GM12878 (cell line): Measurements from ENCODE around the gene GPR4. TPM values are rescaled to one million over a fixed set of nuclear protein-coding genes. Genes with fewer than 3 reads are reported as not detected.

Experiments
- ATAC-seq: fragments of 200-7000 bp; cut with Tn5 transposase; 3 replicates; pipeline ENCODE4 v1.9.1; 2020; ENCODE audit warnings: mild to moderate bottlenecking, moderate library complexity
- BruUV-seq: library from RNA; stranded (reverse); fragments of 400-500 nt; replicated peaks from 2 replicates; lab custom pipeline; 2021; lab: Mats Ljungman, UMichigan
- CTCF ChIA-PET: fragments of 300-600 bp; sonication (Branson Sonifier 250); formaldehyde crosslinking; extraction: SDS; loops from one replicate; lab custom pipeline; 2021; ENCODE audit warnings: inconsistent platforms; lab: Yijun Ruan, JAX
- POLR2A ChIA-PET: fragments of 350-600 bp; formaldehyde crosslinking; extraction: SDS; loops from one replicate; lab custom pipeline; 2021; ENCODE audit warnings: inconsistent platforms; lab: Charles Lee
- RAD21 ChIA-PET: fragments of 300-600 bp; sonication (Branson Sonifier 250); formaldehyde crosslinking; loops from one replicate; lab custom pipeline; 2023; ENCODE audit warnings: antibody characterized with exemption; ENCODE audit not compliant: unreplicated experiment; lab: Charles Lee
- SMC1A ChIA-PET: fragments of 300-600 bp; sonication (Branson Sonifier 250); formaldehyde crosslinking; loops from one replicate; lab custom pipeline; 2023; ENCODE audit not compliant: unreplicated experiment, uncharacterized antibody; lab: Charles Lee
- DNase-seq: peaks from one replicate; pipeline ENCODE4 v3.0.0-alpha.2; 2011; ENCODE audit warnings: low read depth, low spot score
- FAIRE-seq: peaks from 3 replicates; lab custom pipeline; 2011; peaks lifted over from hg19 to GRCh38; lab: Jason Lieb, UNC
- H2AFZ ChIP-seq: 2 replicates; pipeline ENCODE4 v1.6.0; 2011; ENCODE audit warnings: low read depth, low read length, control low read depth; ENCODE audit not compliant: control insufficient read depth
- H3K27ac ChIP-seq: 2 replicates; pipeline ENCODE4 v1.5.1; 2011; ENCODE audit warnings: control low read depth; ENCODE audit not compliant: control insufficient read depth, insufficient read depth
- H3K27me3 ChIP-seq, 2 experiments: replicated peaks in 1 of 2; 2 replicates each; pipeline versions ENCODE4 v1.6.0 to v1.6.1; 2011; ENCODE audit warnings: low read length in 1 of 2; ENCODE audit not compliant: control insufficient read depth in 2 of 2, insufficient read depth in 2 of 2
- H3K36me3 ChIP-seq, 2 experiments: 2 replicates each; pipeline ENCODE4 v1.5.1; 2011; ENCODE audit warnings: low read length in 1 of 2; ENCODE audit not compliant: control insufficient read depth in 2 of 2, insufficient read depth in 2 of 2
- H3K4me1 ChIP-seq: 2 replicates; pipeline ENCODE4 v1.6.1; 2011; ENCODE audit warnings: mild to moderate bottlenecking, low read length, moderate library complexity, mixed read lengths; ENCODE audit not compliant: control insufficient read depth, insufficient read depth
- H3K4me2 ChIP-seq: 2 replicates; pipeline ENCODE4 v1.6.0; 2011; ENCODE audit warnings: control low read depth; ENCODE audit not compliant: control insufficient read depth, insufficient read depth
- H3K4me3 ChIP-seq: fragments of 200-600 bp; sonication (generic); 2 replicates; pipeline ENCODE4 v1.5.1; 2016
- H3K79me2 ChIP-seq: 2 replicates; pipeline ENCODE4 v1.6.0; 2011; ENCODE audit warnings: low read length; ENCODE audit not compliant: control insufficient read depth, insufficient read depth
- H3K9ac ChIP-seq: 2 replicates; pipeline ENCODE4 v1.8.0; 2011; ENCODE audit warnings: low read length, control low read depth, mixed read lengths; ENCODE audit not compliant: control insufficient read depth, insufficient read depth
- H3K9me3 ChIP-seq: replicated peaks from 3 replicates; pipeline ENCODE4 v1.5.1; 2011; ENCODE audit warnings: mild to moderate bottlenecking, low read length; ENCODE audit not compliant: control insufficient read depth, insufficient read depth
- H4K20me1 ChIP-seq: 2 replicates; pipeline ENCODE4 v1.6.0; 2011; ENCODE audit not compliant: control insufficient read depth, insufficient read depth
- ASH2L ChIP-seq: fragments of 300-600, 200-600 bp; sonication (generic); IDR thresholded peaks from 2 replicates; pipeline ENCODE4 v1.6.1; 2017; ENCODE audit warnings: low read depth, mild to moderate bottlenecking, borderline replicate concordance
- BMI1 ChIP-seq: fragments of 450-650 bp; IDR thresholded peaks from 2 replicates; pipeline ENCODE4 v1.6.1; 2016; ENCODE audit warnings: mild to moderate bottlenecking, moderate library complexity, borderline replicate concordance
- HDGF ChIP-seq: fragments of 450-650 bp; IDR thresholded peaks from 2 replicates; pipeline ENCODE4 v1.6.1; 2016; ENCODE audit warnings: antibody characterized with exemption
- MEF2A ChIP-seq: IDR thresholded peaks from 2 replicates; pipeline ENCODE4 v1.6.1; 2011; ENCODE audit warnings: low read depth, mild to moderate bottlenecking, low read length, moderate library complexity; ENCODE audit not compliant: insufficient read depth
- MLLT1 ChIP-seq: fragments of 450-650 bp; IDR thresholded peaks from 2 replicates; pipeline ENCODE4 v1.6.1; 2016; ENCODE audit warnings: mild to moderate bottlenecking
- NBN ChIP-seq: fragments of 450-650 bp; IDR thresholded peaks from 2 replicates; pipeline ENCODE4 v1.6.1; 2016
- SMAD5 ChIP-seq: IDR thresholded peaks from 2 replicates; pipeline ENCODE4 v1.6.1; 2016; ENCODE audit warnings: antibody characterized with exemption, low read depth
- SUZ12 ChIP-seq: fragments of 200-600 bp; sonication (generic); IDR thresholded peaks from one replicate; pipeline ENCODE4 v1.6.1; 2018; ENCODE audit warnings: antibody characterized with exemption, mild to moderate bottlenecking; ENCODE audit not compliant: unreplicated experiment
- ZNF274 ChIP-seq: IDR thresholded peaks from one replicate; pipeline ENCODE4 v1.8.0; 2011; ENCODE audit not compliant: insufficient read length, insufficient read depth
- ZNF687 ChIP-seq: fragments of 450-650 bp; IDR thresholded peaks from 2 replicates; pipeline ENCODE4 v1.6.1; 2017; ENCODE audit warnings: mild to moderate bottlenecking, moderate library complexity
- WGBS: methylation state at CpG from one replicate; pipeline ENCODE4 v1.1.6; 2016; ENCODE audit warnings: low lambda C conversion rate; ENCODE audit not compliant: insufficient replicate concordance, insufficient coverage; ENCODE audit errors: missing lambda C conversion rate; 5-methylcytosine and 5-hydroxymethylcytosine counted together
- in situ Hi-C: fragments of 300-500 bp; cut with MboI; formaldehyde crosslinking; loops from 9 replicates; pipeline ENCODE4 v1.14.3; 2018; ENCODE audit warnings: mixed read lengths
- intact Hi-C: fragments of 100-400 bp; cut with micrococcal nuclease; formaldehyde crosslinking; loops from one replicate; pipeline ENCODE4 v1.14.2; 2022; ENCODE audit not compliant: unreplicated experiment
- polyA plus RNA-seq, 11 experiments: library from polyadenylated mRNA; depleted of rRNA in 4 of 11; unstranded in 6 of 11; stranded (reverse) in 5 of 11; fragments of >200 nt; fragmentation: Nextera tagmentation in 4 of 11; fragmentation: Illumina TruSeq in 1 of 11; extraction: Ambion mirVana in 4 of 11; extraction: Trizol in 1 of 11; gene quantifications; 1 replicate in 1 of 11; 2 replicates in 10 of 11; pipeline versions ENCODE4 v1.2.1 to v1.2.3, GENCODE V29; 2011 to 2016; ENCODE audit warnings: inconsistent platforms in 2 of 11, missing spikeins in 2 of 11, low read depth in 1 of 11
- total RNA-seq, 4 experiments: library from RNA; depleted of rRNA in 3 of 4; stranded (reverse); fragments of >200 nt in 3 of 4; fragmentation: Illumina TruSeq in 1 of 4; extraction: Trizol in 1 of 4; gene quantifications; 2 replicates each; pipeline versions ENCODE4 v1.2.1 to v1.2.3, GENCODE V29; 2013 to 2021

The GPR4 gene
- total and polyA plus RNA-seq, 10 of the 15 experiments (the other 5 are each of a cell fraction or from before 2014, with no cell fraction given), result not detected

DNA sequence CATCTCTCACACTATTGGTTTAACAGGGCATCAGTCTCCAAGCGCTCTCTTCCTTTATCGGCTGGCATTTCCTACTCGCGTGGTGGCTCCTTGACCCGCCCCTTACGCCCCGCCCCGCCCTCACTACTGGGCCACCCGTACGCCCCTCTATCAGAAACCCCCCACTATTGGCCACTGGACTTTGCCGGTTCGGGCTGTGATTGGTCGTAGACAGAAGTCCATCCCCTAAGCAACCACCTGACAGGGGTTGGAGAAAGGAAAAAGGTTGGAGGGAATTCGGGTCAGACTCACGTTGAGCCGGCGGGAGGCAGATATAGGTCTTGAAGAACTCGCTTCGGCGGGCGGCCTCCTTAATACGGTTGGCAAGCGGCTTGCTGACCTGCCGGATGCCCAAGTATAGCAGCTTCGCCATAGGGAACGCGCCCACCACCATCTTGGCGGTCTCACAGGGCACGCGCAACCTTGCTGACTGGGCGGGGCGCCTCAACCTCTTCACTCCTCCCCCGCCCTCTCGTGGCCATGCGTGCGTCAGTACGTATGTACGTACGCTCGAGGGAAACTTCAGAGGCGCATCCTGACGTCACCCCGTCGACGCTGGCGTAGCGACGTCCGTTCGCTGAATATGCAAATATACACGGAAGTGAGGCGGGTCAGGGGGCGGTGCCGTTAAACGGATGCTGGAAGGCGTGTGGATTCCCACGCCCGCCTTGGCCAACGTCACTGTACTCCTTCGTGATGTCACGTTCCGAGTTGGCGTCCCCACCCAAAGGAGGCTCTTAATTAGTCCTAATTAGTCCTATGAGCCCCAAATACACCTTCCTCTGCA lies 17.5 kb downstream of the GPR4 start, which contains the start of gene OPA3 (continued):
- TF ChIP-seq ZNF687 (peak; percentile 31; the same call in 1 of the 2 replicates), BMI1 (no peak), ASH2L (peak; percentile 89), NBN (peak; percentile 95), HDGF (peak; percentile 93), SMAD5 (peak; percentile 90), MEF2A (no peak), ZNF274 (no peak)

- no TSS peak for BruUV-seq
Measured at GRCh38 chr19:45581576-45581975, 20.4 kb downstream of the GPR4 start.

More at GRCh38 chr19:45581576-45581975, 20.4 kb downstream of the GPR4 start:
- FAIRE-seq (no peak), ATAC-seq (no peak), DNase-seq (no peak)
- TF ChIP-seq HDGF, result no peak
- no peak for TF ChIP-seq SUZ12
- no peak for TF ChIP-seq MLLT1
- peaks cover 16% of the 10 kb centered on the region for H3K79me2 ChIP-seq
- ChIA-PET SMC1A (no interaction called here), POLR2A (no interaction called here), RAD21 (interaction anchor here (1.4 kb wide), 1 partner anchor 142 kb away, joined by 4 read pairs; no protein-coding TSS in a partner anchor), CTCF (interaction anchor here (1.8 kb wide), 1 partner anchor 11 kb away, joined by 5 read pairs; no protein-coding TSS in a partner anchor)
- intact Hi-C loops (loop anchor here (5.0 kb wide), 2 partner anchors 111 to 144 kb away; partner anchors contain the start of genes QPCTL and SNRPD2), in situ Hi-C loops (no loop called here)
- no peak overlapping the region for H3K27ac ChIP-seq
- no peak overlapping the region for H3K4me2 ChIP-seq
- no peaks in the 10 kb centered on the region for H3K9me3 ChIP-seq
- H3K9ac ChIP-seq, result no peak overlapping the region
- WGBS, result over 99% methylated on average over 7 of the region's 7 CpGs
- H3K4me1 ChIP-seq, result peaks cover 12% of the 10 kb centered on the region
- H4K20me1 ChIP-seq, result no peaks in the 10 kb centered on the region
- no peak overlapping the region for H2AFZ ChIP-seq
- H3K4me3 ChIP-seq, result no peak overlapping the region
- no peaks in the 10 kb centered on the region for H3K36me3 ChIP-seq
- no peaks in the 10 kb centered on the region for H3K27me3 ChIP-seq
